K562 (cell line): ENCODE data around the gene C16orf95.

Source experiments
- CTCF ChIP-seq, 3 experiments: IDR thresholded peaks in 2 of 3; conservative IDR thresholded peaks in 1 of 3; 2 replicates each; pipeline ENCODE4 v1.5.1; 2011 to 2012; ENCODE audit warnings: low read length in 3 of 3, mild to moderate bottlenecking in 3 of 3, control low read depth in 2 of 3, improper control_type of control experiment in 1 of 3, inconsistent platforms in 1 of 3, low read depth in 1 of 3, mixed read lengths in 1 of 3, moderate library complexity in 1 of 3; ENCODE audit not compliant: insufficient read depth in 2 of 3
- FOXK2 ChIP-seq, 2 experiments: fragments of 450-650 bp; IDR thresholded peaks in 1 of 2; conservative IDR thresholded peaks in 1 of 2; 2 replicates each; pipeline ENCODE4 v1.6.1; 2016; ENCODE audit warnings: low read depth in 2 of 2, mild to moderate bottlenecking in 1 of 2
- NFYB ChIP-seq: IDR thresholded peaks from 2 replicates; pipeline ENCODE4 v1.6.1; 2011; ENCODE audit warnings: mild to moderate bottlenecking, moderate library complexity; ENCODE audit not compliant: insufficient read length; ENCODE audit errors: extremely low read depth
- YY1 ChIP-seq, 3 experiments: IDR thresholded peaks; 2 replicates each; pipeline ENCODE4 v1.6.1; 2011; ENCODE audit warnings: low read length in 2 of 3, mild to moderate bottlenecking in 2 of 3, moderate library complexity in 2 of 3, borderline replicate concordance in 1 of 3, control low read depth in 1 of 3, low read depth in 1 of 3; ENCODE audit not compliant: insufficient read depth in 3 of 3, insufficient replicate concordance in 2 of 3, control insufficient read depth in 1 of 3, insufficient read length in 1 of 3; ENCODE audit errors: extremely low read depth in 1 of 3
- ZBTB2 ChIP-seq: fragments of 450-650 bp; IDR thresholded peaks from 2 replicates; pipeline ENCODE4 v1.6.1; 2016; ENCODE audit warnings: antibody characterized with exemption

GRCh38 chr16:87309620-87310525 lies 7.3 kb downstream of the C16orf95 start:
- TF ChIP-seq NFYB (no peak), ZBTB2 (no peak), CTCF (IDR thresholded peaks at IDR 0.05 in 2 of 3, conservative IDR thresholded peaks at IDR 0.05 in 1 of 3; ENCODE audit: insufficient read depth in 2 of 3, low read depth in 1 of 3, low read length in 3 of 3) (no peak), FOXK2 (conservative IDR thresholded peaks at IDR 0.05 in 1 of 2, IDR thresholded peaks at IDR 0.05 in 1 of 2; ENCODE audit: low read depth in 2 of 2) (no peak), YY1 (IDR thresholded peaks at IDR 0.05; ENCODE audit: borderline replicate concordance in 1 of 3, control insufficient read depth in 1 of 3, extremely low read depth in 1 of 3, insufficient read depth in 3 of 3, insufficient read length in 1 of 3, insufficient replicate concordance in 2 of 3, low read depth in 1 of 3, low read length in 2 of 3) (no peak)
